Hematopoietic multipotent progenitor cell treated with erythropoietin and hydrocortisone succinate and interleukin-3 and kit ligand, for 4 days (in vitro differentiated cells): ENCODE results near the gene C18orf63.

Experiments used
- DNase-seq: peaks from one replicate; pipeline ENCODE4 v3.0.0-alpha.2; 2015

C18orf63 gene

DNA sequence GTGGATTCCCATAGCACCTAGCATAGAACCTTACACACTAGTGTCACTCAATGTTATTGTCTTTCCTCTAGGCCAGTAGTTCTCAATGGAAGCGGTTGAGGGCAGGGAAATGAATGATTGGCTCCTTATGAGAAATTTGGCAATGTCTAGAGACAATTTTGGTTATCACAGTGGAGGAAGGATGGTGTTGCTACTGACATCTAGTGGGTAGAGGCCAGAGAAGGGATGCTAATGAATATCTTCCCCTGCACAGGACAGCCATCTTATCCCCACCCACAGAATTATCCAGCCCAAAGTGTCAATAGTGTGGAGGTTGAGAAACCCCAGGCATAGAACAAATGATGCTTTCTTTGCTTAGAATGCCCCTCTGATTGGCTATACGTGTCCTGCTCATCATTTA lies 15.8 kb downstream of the C18orf63 start:
- peak; percentile 66 for DNase-seq

DNA sequence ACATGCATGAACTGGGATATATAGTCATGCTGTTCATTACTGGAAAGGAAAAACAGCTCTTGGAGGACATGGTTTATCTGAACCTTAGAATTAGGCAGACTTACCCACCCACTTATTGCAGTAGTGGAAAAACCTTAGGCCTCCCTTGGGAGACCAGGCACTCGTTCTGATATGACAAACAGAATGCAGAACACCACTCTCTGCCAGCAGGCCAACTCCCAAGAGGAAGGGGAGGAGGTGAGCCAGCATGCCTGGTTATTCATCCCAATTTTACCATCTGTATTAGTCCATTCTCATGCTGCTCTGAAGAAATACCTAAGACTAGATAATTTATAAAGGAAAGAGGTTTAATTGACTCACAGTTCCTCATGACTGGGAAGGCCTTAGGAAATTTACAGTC lies 17.5 kb downstream of the C18orf63 start:
- no peak for DNase-seq

- no peak for DNase-seq
Measured at GRCh38 chr18:74334242-74334893, 18.7 kb downstream of the C18orf63 start.

GRCh38 chr18:74336656-74337055 lies 21.0 kb downstream of the C18orf63 start:
- DNase-seq, result no peak

- peak; percentile 31 for DNase-seq
Measured at GRCh38 chr18:74337155-74337911, 21.7 kb downstream of the C18orf63 start.

GRCh38 chr18:74337912-74338309 lies 22.3 kb downstream of the C18orf63 start:
- no peak for DNase-seq

- DNase-seq, result peak; percentile 83
Measured at GRCh38 chr18:74342416-74343043, 26.9 kb downstream of the C18orf63 start.

DNA sequence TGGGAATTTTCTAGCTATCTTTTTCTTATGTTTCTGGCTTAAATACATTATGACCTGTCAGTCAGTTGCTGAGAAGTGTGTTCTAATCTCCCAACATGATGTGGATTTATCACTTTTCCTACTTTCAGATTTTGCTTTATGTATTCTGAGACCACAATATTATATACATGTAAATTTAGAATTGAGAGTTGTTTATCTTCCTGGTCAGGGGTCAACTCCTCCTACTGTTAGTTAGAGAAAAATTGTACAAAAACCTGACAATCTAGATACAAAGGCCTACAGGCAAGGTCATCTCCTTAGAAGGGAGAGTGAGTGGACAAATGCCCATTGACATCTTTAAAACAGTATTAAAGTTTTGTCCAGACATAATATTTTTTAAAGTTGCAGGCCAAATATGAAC lies 30.6 kb downstream of the C18orf63 start:
- DNase-seq, result no peak

DNA sequence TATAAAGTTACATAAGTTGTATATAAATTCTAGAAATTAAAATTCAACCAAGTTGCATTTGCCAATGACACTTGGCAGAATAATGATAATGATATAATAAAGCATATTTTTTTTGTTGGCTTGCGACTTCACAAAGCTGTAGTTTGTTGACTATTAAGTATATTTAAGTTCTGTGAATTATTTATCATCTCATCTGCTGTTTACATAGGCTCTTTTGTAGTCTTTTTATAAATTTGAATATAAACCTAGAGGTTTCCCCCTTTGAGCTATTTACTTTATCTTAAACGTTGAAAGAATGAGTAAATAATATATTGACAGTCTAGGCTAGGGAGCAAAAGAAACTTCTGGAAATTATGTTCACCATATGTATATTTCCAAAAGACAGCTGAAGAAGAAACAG lies 32.9 kb downstream of the C18orf63 start:
- DNase-seq, result no peak

GRCh38 chr18:74351354-74351753 lies 35.7 kb downstream of the C18orf63 start:
- DNase-seq, result peak; percentile 42

DNA sequence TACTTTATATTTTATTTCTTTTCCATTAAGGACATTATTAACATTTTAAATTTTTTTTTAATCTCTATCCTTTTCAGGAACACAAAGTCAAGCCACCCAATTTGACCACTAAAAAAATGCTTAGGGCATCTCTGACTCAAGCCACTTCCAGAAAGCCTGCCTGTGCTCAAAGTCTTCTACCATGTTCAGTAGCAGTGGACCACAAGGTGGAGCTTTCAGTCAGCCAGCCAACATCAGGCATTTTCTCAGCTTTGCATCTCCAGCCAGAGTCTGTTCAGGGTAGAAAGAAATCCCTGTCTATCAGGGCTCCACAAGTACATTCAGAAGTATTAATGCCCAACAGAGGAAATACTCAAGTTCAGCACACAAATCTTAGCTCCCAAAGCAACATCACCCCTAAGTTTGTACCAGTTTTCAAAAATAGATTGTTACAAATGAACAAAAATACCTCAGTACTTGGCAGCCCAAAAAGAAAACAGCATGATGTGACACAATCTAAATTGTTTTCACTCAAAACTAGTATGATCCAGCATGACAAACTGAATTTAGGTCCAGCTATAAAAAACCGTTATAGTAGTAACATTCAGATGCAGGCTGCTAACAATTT lies 37.6 kb downstream of the C18orf63 start:
- peak; percentile 74 for DNase-seq

DNA sequence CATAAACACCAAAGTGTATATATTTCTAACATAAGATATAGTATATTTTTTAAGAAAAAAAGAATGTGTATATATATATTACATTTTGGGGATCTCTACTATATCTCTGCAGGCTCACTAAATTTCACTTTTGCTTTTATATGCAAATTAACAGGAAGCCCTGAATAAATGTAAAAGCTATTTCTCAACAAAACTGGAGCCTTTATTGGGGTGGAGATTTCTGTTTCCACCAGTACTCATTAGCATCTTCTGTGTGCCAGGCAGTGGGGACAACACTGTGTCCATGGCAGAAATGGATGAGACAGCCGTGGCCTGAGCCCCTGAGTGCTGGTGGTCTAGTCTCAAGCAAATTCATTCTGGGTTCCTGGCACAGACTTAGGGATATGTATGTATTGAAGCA lies 41.3 kb downstream of the C18orf63 start:
- DNase-seq, result no peak

DNA sequence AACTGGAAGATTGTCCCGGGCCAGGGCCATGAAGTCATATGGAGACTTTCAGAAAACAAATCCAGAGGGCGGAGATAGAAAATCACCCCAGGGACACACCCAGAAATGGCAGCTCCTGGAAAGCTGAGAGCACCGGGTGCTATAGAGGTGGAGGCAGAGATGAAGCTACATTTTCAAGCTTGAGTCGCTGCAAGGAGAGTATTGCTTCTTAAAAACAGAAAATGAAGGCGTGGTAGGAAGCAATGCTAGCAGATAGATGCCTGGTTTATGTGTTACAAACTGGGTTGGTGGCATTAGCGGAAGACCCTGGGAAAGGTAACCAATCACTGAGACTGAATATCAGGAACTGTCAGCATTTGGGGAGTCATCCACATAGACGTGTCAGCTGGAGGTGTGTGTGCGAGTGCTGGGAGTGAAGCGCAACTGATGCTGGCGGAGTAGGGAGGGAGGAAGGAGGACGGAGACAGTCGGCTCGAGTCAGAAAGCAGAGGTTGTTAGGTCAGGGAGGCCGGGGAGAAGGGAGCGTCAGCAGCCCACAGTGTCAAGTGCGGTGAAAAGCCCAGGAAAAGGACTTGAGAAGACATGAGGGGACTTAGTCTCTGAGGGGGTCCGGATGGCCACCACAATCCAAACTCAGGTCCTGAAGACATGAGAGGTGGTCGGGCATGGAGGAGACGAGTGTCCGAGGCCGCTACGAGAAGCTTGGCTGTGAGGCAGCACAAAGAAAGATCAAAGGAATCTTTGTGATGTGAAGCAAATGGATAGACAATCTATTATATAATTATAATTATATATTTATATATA lies 45.4 kb downstream of the C18orf63 start:
- DNase-seq, result peak; percentile 5

- no peak for DNase-seq
Measured at GRCh38 chr18:74367905-74368304, 52.3 kb downstream of the C18orf63 start.

DNA sequence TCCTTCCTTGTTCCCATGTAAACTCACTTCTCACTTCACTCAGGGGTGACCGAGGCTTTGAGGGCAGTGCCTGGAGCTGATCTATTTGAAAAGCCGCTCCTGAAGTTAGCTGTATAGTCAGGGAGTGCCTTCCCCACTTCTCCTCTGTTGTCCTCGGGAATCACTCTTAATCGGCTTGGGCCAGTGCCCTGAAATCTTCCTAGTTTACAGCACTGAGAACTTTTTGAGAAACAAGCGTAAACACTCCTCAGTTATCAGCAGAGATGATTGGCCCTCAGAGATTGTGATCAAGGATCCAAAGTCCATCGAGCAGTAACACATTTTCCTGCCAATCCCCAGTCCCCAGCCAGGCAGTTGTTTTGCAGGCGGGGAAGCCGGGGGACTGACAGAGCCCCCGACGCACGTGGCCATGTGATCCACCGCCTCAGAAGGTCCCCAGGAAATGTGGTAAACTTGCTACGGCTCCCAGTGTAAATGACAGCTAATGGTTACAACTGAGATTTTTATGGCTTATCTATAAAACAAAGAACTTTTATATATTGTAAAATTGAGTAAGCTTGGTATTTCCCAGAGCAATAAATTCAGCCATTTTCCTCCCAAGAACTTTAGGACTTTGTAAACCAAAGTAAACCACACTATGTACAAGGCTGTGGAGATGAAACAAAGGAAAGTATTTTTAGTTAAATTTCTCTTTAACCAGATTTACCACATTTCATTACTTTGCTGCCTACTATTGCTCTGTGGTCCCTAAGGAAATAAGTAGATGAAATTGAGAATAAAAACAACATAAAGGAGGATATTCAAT lies 53.5 kb downstream of the C18orf63 start:
- DNase-seq, result no peak

GRCh38 chr18:74370115-74370514 lies 54.5 kb downstream of the C18orf63 start:
- DNase-seq, result no peak

DNA sequence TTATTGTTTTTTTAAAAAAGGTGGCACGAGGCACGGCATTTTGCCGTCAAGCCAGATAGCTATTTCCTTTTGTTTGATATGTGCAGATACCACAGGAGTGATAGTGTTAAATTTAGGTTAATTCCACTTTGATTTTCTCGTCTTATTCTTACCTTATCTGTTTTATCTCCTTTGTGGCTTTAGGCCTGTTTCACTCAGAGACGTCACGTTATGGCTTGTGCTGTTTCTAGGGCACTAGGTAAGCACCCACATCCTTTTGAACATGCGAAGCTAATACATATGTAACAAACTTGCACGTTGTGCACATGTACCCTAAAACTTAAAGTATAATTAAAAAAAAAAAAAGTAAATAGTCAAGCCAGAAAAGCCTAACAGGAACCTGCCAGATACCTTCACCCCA lies 57.8 kb downstream of the C18orf63 start:
- no peak for DNase-seq

DNA sequence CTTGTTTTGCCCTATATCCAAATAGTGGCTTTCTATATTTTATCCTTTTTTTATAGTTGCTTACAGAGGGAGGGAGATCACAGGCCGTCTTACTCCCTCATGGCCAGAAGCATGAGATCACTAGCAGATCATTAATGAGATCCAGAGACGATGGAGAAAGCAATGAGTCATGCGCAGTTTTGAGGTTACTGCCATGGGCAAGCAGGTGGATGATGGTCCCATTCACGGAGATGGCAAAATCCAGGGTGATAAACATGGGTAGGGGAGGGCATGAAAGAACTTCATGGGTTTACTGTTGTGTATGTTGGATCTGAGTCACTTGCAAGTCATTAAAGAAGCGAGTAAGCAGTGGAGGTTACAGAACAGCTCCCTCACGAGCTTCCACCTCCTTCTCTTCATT lies 60.4 kb downstream of the C18orf63 start:
- no peak for DNase-seq

- DNase-seq, result no peak
Measured at GRCh38 chr18:74376523-74376922, 60.9 kb downstream of the C18orf63 start.

- no peak for DNase-seq
Measured at GRCh38 chr18:74377776-74378175, 62.1 kb downstream of the C18orf63 start.

GRCh38 chr18:74378179-74378682 lies 62.6 kb downstream of the C18orf63 start:
- peak; percentile 35 for DNase-seq

DNA sequence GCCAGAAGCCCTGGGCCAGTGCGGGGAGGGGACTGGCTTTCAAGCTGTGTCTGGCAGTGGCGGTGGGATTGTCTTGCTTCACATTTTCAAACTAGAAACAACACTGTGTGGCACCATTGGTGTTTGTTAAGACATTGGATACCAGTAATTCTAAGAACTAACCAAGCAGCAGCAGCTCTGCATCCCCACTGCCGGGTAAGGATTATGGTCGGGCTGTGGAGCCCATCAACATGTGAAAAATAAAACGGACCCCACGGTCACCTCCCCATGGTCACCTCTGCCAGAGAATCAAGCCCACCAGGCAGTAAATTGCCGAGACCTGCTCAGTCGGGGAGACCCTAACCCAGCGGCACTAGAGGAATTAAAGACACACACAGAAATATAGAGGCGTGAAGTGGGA lies 65.3 kb downstream of the C18orf63 start:
- DNase-seq, result no peak
